GM13977 (cell line): ENCODE measurements around the gene FCAMR.
A peak's percentile ranks its signal among the peaks of the same experiment; 100 is the strongest.

Experiments
- DNase-seq: peaks from one replicate; pipeline ENCODE4 v3.0.0; 2012; ENCODE audit warnings: low spot score
- in situ Hi-C: fragments of 300-500 bp; cut with MboI; formaldehyde crosslinking; loops from one replicate; pipeline ENCODE4 v1.12.0; 2022; ENCODE audit warnings: low sequenced_read_pairs, low pct_unique_long_range_greater_than_20kb, mixed read lengths, inconsistent platforms; ENCODE audit not compliant: unreplicated experiment
- TF ChIP-seq, protein P1 (sequence below): IDR thresholded peaks from 2 replicates; pipeline ENCODE4 v1.5.1; 2012; ENCODE audit warnings: mild to moderate bottlenecking, control low read depth; ENCODE audit not compliant: insufficient read depth; ENCODE audit errors: extremely low read depth, missing control alignments

FCAMR gene

DNA sequence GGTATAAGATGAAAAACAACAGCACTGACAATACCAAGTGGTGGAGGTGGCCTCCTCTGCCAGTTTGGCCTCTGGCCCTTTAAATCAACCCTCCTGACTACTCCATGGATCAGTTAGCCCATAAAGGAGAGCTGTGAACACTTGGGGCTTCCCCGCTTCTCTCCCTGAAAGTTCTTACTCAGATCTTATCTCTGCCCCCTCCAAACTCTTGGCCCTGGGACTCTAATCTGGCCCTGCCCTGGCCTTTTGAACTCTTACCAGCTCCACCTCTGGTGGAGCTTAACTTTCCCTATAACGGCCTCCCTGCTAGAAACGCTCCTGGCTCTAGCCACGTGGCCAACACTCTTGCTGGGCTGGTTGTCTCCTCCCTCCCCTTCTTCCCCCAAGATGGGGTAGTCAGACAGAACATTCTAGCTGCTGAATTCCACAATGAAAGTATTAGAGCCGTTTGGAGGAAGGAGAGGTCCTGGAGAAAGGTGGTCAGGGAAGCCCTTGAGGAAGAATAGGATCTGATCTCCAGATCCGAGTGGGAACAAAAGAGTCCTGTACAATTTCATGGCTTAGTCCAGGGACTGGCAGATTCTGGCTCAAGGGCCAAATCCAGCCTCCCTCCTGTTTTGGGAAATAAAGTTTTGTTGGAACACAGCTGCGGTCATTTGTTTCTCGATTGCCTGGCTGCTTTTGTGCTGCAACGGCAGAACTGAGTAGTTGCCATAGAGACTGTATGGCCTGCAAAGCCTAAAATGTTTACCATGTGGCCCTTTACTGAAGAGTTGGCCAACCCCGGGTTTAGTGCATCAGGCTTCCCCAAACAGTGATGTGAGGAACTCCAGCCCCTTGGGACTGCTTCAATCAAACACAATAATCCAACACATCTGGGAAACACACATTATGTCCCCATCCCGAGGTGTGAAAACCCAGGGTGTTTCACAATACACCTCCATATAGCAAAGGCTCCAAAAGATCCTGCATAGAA lies 14.5 kb downstream of the FCAMR start:
- DNase-seq = peak; percentile 49
- in situ Hi-C loops = no loop called here
- TF ChIP-seq, protein P1, sequence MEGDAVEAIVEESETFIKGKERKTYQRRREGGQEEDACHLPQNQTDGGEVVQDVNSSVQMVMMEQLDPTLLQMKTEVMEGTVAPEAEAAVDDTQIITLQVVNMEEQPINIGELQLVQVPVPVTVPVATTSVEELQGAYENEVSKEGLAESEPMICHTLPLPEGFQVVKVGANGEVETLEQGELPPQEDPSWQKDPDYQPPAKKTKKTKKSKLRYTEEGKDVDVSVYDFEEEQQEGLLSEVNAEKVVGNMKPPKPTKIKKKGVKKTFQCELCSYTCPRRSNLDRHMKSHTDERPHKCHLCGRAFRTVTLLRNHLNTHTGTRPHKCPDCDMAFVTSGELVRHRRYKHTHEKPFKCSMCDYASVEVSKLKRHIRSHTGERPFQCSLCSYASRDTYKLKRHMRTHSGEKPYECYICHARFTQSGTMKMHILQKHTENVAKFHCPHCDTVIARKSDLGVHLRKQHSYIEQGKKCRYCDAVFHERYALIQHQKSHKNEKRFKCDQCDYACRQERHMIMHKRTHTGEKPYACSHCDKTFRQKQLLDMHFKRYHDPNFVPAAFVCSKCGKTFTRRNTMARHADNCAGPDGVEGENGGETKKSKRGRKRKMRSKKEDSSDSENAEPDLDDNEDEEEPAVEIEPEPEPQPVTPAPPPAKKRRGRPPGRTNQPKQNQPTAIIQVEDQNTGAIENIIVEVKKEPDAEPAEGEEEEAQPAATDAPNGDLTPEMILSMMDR = no peak

DNA sequence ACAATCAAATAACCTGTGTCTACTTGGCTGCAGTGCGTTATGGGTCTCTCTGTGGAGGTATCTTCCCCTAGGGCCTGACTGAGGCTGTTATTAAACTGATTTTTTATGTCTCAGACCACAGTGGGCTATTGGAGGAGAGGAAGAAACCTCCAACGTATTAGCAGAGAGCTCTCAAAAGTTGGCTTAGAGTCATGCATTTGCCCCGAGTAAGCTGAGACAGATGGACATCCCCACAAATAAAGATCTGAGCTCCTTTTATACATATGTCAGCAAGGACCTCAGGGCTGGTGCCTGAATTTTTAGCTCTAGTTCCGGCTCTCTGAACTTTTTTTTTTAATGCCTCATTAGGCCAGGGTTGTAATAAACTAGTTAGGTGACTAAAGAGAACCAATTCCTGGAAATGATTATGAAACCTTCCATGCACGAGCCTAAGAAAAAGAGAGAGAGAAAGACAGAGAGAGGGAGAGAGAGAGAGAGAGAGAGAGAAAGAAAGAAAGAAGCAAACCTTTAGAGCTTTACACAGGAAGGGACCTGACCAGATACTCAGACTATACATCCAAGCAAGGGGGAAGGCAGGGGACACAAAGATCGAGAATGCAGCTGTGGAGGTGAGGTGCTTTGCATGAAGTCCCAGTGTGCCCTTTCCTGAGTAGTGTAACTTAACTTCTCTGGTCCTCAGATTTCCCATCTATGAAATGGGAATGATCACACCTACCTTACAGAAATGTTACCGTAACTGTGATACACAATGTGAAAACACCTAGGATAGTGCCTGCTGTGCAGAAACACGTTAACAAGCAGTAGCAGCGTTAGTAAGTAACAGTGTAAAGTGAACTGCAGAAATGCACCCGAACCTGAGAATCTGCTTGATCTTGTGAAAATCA lies 15.6 kb downstream of the FCAMR start:
- in situ Hi-C loops = no loop called here
- no peak for DNase-seq
- TF ChIP-seq, protein P1 = no peak

DNA sequence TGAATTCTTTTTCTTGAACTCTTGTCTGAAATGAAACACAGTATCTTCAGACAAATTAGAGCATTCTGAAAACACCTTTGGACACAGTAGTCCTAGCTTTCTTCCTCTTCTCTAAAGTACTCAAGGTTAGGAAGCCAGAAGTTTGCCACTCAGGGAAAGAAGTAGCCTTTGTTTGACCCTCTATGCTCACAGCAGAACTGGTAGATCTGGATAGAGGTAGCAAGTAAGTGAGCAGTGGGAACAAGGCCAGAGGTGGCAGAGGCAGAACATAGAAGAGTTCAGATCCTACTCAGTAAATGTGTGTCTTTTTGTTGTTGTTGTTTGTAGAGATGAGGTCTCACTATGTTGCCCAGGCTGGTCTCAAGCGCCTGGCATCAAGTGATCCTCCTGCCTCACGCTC lies 16.6 kb downstream of the FCAMR start:
- in situ Hi-C loops = no loop called here
- DNase-seq = no peak
- TF ChIP-seq, protein P1 = no peak

DNA sequence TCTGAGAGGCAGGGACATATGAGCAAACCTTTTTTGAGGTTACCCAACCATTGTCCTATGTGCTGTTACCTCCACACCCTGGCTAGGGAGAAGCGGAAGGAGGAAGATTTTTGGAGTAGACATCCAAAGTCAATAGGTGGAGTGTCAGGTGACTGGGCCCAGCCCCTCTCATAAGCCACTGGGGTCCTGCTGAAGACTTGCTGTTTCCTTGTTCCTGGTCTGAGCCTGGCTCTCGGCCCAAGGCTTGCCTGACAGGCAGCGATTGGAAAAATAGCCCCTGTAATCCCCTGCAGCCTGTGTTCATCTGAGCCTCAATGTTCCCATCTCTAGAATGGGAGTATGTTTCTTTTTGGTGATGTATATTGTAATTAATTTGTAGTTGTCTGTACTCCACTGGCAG lies 17.1 kb downstream of the FCAMR start:
- TF ChIP-seq, protein P1 = no peak
- DNase-seq = no peak

DNA sequence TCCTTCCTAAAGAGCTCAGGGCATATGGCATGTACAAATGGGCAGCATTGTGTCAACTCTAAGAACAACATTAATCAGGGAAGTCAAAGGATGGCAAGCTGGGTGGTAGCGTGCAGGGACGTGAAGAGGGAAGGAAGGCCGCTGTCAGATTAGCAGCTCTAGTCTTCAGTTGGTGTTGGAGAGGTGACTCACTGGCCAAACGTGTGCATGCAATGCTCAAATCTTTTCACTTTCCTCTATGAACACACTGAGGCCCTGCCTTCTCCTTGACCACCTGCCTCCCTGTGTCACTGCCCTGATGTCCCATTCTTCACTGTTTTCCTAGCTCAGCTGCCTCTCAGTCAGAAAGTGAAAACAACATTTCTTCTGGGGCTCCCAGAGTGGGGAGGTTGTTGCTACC lies 18.1 kb downstream of the FCAMR start:
- in situ Hi-C loops = no loop called here
- DNase-seq = no peak
- TF ChIP-seq, protein P1 = no peak

More for the DNA sequence above, 17.1 kb downstream of the FCAMR start:
- in situ Hi-C loops = no loop called here

DNA sequence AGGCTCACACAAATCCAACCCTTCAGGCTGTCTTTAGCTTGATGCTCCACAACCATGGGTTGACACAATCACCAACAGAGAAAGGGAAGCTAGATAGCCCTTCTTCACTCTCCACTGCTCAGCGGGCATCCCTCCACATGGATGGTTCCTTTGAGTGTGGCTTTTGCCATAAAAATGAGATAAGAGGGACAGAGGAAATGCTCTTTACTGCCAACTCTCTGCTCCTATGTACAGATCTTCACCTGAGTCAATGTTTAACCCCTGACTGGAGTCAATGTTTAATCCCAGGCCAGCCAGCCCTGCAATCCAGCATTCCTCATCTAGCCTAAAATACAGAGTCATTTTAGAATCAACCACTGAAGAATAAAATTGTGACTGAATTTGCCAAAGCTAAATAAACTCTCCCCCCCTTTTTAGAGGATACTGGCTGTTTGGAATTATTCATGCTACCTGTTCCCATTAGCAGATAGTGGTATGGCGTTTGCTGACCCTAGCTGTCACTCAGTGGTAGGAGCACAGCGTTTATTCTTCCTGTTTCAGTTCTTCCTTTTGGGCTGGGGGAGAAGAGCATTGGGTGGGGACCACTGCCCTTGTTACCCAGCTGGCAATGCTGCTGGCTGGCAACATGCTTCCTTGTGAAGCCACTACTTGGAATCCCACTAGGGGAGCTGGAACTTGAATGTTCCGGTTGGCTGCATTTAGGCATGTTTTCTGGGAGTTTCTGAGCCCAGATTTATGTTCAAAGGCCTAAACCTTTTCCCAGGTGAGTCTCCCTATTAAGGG lies 18.8 kb downstream of the FCAMR start:
- DNase-seq = no peak
- TF ChIP-seq, protein P1 = no peak
- in situ Hi-C loops = no loop called here
